OCI-LY3 (cell line): ENCODE measurements around the gene TMSB10.

Source experiments
- H2AFZ ChIP-seq: fragments of 200-600, 300-600 bp; shearing (Covaris generic); 2 replicates; pipeline ENCODE4 v1.6.0; 2014; ENCODE audit warnings: antibody characterized with exemption, low read depth, low read length
- H3K27ac ChIP-seq: fragments of 200-600, 300-600 bp; sonication (generic); 2 replicates; pipeline ENCODE4 v1.5.1; 2014; ENCODE audit warnings: mild to moderate bottlenecking, low read length, moderate library complexity, mixed read lengths
- H3K27me3 ChIP-seq: fragments of 200-600, 300-600 bp; sonication (generic); 2 replicates; pipeline ENCODE4 v1.6.1; 2014; ENCODE audit warnings: low read depth, low read length, mixed read lengths
- H3K36me3 ChIP-seq: fragments of 200-600, 300-600 bp; sonication (generic); replicated peaks from 2 replicates; pipeline ENCODE3; 2014; ENCODE audit warnings: low read depth, low read length, mixed read lengths
- H3K4me1 ChIP-seq: fragments of 300-600, 200-600 bp; sonication (generic); 2 replicates; pipeline ENCODE4 v1.6.1; 2014; ENCODE audit warnings: low read length, mixed read lengths
- H3K4me2 ChIP-seq: fragments of 200-600, 300-600 bp; sonication (generic); 2 replicates; pipeline ENCODE4 v1.6.1; 2014; ENCODE audit warnings: low read length, mixed read lengths
- H3K4me3 ChIP-seq: fragments of 300-600, 200-600 bp; sonication (generic); 2 replicates; pipeline ENCODE4 v1.5.1; 2014; ENCODE audit warnings: antibody characterized with exemption, mild to moderate bottlenecking, low read length, moderate library complexity
- H3K79me2 ChIP-seq: fragments of 300-600, 200-600 bp; shearing (Covaris generic); 2 replicates; pipeline ENCODE4 v1.6.1; 2014; ENCODE audit warnings: mild to moderate bottlenecking, low read length, mixed read lengths
- H3K9ac ChIP-seq: fragments of 300-600, 200-600 bp; shearing (Covaris generic); 2 replicates; pipeline ENCODE4 v1.6.0; 2014; ENCODE audit warnings: mild to moderate bottlenecking, low read length, moderate library complexity
- H3K9me3 ChIP-seq: fragments of 200-600, 300-600 bp; shearing (Covaris generic); 2 replicates; pipeline ENCODE4 v1.6.1; 2014; ENCODE audit warnings: low read length, mixed read lengths; ENCODE audit not compliant: insufficient read depth
- H4K20me1 ChIP-seq: fragments of 200-600, 300-600 bp; sonication (generic); 2 replicates; pipeline ENCODE4 v1.6.1; 2016; ENCODE audit warnings: low read length, mixed read lengths; ENCODE audit not compliant: insufficient read depth
- EZH2phosphoT487 ChIP-seq: fragments of 200-600 bp; shearing (Covaris generic); IDR thresholded peaks from 2 replicates; pipeline ENCODE4 v1.6.1; 2018; ENCODE audit warnings: antibody characterized with exemption, mixed run types, low read depth
- TF ChIP-seq, protein P1 (sequence below): fragments of 200-600, 300-600 bp; sonication (generic); IDR thresholded peaks from 2 replicates; pipeline ENCODE4 v1.5.1; 2014; ENCODE audit warnings: antibody characterized with exemption, low read length, low read depth

Gene TMSB10

DNA sequence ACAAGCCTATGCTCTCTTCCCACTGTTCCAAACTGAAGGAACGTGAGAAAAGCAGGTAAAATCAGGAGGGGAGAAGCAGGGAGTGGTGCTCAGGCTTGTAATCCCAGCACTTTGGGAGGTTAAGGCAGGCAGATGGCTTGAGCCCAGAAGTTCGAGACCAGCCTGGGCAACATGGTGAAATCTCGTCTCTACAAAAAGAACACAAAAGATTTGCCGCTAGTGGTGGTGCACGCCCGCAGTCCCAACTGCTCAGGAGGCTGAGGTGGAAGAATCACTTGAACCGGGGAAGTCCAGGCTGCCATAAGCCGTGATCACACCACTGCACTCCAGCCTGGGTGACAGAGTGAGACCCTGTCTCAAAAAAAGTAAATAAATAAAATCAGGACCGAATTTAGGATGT is 1.3 kb upstream of the TMSB10 start:
- Histone ChIP-seq H3K79me2 (peaks cover 21% of the 10 kb centered on the region), H3K27ac (no peak overlapping the region), H3K4me3 (peak overlapping the region; percentile 93), H3K9ac (peak overlapping the region; percentile 83; the same call in 1 of the 2 replicates), H3K27me3 (peaks cover 8% of the 10 kb centered on the region; the same call in 1 of the 2 replicates), H3K36me3 (peaks cover 28% of the 10 kb centered on the region), H3K4me1 (peaks cover 43% of the 10 kb centered on the region), H2AFZ (0 out of 2 replicates have a peak overlapping the region, but pooled peaks have one; percentile 27), H3K9me3 (peaks cover 4% of the 10 kb centered on the region; the same call in 1 of the 2 replicates), H3K4me2 (peak overlapping the region; percentile 88), H4K20me1 (peaks cover 15% of the 10 kb centered on the region)
- no peak for TF ChIP-seq EZH2phosphoT487
- TF ChIP-seq, protein P1, sequence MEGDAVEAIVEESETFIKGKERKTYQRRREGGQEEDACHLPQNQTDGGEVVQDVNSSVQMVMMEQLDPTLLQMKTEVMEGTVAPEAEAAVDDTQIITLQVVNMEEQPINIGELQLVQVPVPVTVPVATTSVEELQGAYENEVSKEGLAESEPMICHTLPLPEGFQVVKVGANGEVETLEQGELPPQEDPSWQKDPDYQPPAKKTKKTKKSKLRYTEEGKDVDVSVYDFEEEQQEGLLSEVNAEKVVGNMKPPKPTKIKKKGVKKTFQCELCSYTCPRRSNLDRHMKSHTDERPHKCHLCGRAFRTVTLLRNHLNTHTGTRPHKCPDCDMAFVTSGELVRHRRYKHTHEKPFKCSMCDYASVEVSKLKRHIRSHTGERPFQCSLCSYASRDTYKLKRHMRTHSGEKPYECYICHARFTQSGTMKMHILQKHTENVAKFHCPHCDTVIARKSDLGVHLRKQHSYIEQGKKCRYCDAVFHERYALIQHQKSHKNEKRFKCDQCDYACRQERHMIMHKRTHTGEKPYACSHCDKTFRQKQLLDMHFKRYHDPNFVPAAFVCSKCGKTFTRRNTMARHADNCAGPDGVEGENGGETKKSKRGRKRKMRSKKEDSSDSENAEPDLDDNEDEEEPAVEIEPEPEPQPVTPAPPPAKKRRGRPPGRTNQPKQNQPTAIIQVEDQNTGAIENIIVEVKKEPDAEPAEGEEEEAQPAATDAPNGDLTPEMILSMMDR, result no peak

DNA sequence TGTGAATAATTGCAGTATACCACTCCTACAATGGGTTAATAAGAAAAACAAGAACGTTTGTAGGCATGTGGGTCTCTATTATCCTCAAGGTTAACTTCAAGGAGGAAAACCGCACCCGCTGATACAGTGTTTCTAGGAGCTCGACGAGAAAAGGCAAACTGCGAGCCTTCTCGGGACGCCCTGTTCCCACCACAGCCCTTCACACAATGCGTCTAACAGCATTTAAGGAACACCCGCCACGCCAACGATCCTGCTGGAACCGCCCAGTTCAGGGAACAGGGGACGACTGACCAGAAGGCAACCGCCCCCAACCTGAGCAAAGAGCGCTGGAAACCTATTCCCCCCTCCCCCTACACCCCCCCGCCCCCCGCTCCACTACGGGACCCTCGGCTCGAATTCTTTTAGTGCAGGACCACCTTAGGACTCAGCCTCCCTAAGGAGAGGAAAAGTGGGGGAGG is 710 bp upstream of the TMSB10 start:
- Histone ChIP-seq H3K4me3 (peak overlapping the region; percentile 93), H3K9me3 (peaks cover 4% of the 10 kb centered on the region; the same call in 1 of the 2 replicates), H3K9ac (peak overlapping the region; percentile 83), H3K4me1 (peaks cover 39% of the 10 kb centered on the region), H2AFZ (peak overlapping the region; percentile 55; the same call in 1 of the 2 replicates), H3K79me2 (peaks cover 21% of the 10 kb centered on the region), H3K27ac (no peak overlapping the region), H3K4me2 (peak overlapping the region; percentile 88), H4K20me1 (peaks cover 15% of the 10 kb centered on the region), H3K27me3 (peaks cover 8% of the 10 kb centered on the region; the same call in 1 of the 2 replicates), H3K36me3 (peaks cover 34% of the 10 kb centered on the region)
- TF ChIP-seq, protein P1, result no peak
- TF ChIP-seq EZH2phosphoT487, result no peak

DNA sequence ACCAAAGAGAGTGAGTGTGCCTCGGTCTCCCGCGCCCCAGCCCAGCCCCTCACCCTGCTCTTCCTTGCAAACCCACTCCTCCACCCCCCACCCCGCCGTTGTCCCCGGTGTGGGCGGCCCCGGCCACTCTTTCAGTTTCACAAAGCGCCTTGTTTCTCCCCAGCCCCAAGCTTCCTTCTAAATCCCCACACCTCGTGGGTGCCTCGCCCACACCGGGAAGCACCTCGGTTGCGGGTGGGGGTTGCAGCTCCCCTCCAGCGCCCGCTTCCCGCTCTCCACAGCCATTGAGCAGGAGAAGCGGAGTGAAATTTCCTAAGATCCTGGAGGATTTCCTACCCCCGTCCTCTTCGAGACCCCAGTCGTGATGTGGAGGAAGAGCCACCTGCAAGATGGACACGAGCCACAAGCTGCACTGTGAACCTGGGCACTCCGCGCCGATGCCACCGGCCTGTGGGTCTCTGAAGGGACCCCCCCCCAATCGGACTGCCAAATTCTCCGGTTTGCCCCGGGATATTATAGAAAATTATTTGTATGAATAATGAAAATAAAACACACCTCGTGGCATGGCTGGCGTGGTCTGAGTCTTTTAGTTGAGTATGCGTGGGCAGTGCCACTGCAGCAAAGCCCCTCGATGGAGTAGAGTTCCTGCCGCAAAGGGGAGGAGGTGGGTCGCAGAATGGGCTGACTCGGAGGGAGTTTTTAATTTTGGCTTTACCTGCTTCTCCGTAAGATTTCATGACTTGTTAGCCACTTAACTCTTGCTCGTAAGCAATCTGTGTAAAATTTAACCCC is 848 bp downstream of the TMSB10 start:
- H3K4me3 ChIP-seq, result peak overlapping the region; percentile 93
- peak overlapping the region; percentile 65 for H3K27ac ChIP-seq
- H3K36me3 ChIP-seq, result peaks cover 37% of the 10 kb centered on the region
- H2AFZ ChIP-seq, result no peak overlapping the region
- peaks cover 4% of the 10 kb centered on the region; the same call in 1 of the 2 replicates for H3K9me3 ChIP-seq
- H3K79me2 ChIP-seq, result peaks cover 21% of the 10 kb centered on the region
- H3K4me2 ChIP-seq, result peak overlapping the region; percentile 95
- peaks cover 8% of the 10 kb centered on the region; the same call in 1 of the 2 replicates for H3K27me3 ChIP-seq
- peaks cover 27% of the 10 kb centered on the region for H3K4me1 ChIP-seq
- H3K9ac ChIP-seq, result peak overlapping the region; percentile 90
- TF ChIP-seq, protein P1, result no peak
- no peak for TF ChIP-seq EZH2phosphoT487
- peaks cover 15% of the 10 kb centered on the region for H4K20me1 ChIP-seq
